T1000 (cell line): ENCODE results near the gene STARD13.
A peak's percentile ranks its signal among the peaks of the same experiment; 100 is the strongest.
"Not testable (repeated sequence)": the region's sequence is repeated elsewhere in the genome, so short reads cannot be mapped to it uniquely, and the experiment has no call there.

Experiments used
- DNase-seq: peaks from one replicate; lab custom pipeline; 2025; ENCODE audit warnings: mixed read lengths; lab: John Stamatoyannopoulos, UW

STARD13 gene

DNA sequence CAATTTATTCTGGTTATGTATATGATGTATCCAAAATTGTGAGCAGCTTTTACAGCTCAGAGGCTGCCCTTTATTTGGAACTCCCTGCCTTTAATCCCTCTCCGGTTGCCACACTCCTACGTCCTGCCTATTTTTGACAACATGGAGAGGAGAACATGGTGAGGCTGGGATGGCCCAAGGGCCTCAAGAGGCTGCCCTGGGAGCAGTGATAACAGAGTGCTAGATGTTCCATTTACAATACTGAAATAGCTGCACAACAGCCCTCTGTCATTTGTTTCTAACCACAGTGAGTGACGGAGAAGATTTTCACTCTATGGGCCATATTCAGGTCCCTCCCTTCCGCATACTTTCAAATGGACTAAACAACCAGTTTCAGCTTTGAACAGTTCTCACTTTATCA is 33.4 kb downstream of the STARD13 start:
- no peak for DNase-seq

DNA sequence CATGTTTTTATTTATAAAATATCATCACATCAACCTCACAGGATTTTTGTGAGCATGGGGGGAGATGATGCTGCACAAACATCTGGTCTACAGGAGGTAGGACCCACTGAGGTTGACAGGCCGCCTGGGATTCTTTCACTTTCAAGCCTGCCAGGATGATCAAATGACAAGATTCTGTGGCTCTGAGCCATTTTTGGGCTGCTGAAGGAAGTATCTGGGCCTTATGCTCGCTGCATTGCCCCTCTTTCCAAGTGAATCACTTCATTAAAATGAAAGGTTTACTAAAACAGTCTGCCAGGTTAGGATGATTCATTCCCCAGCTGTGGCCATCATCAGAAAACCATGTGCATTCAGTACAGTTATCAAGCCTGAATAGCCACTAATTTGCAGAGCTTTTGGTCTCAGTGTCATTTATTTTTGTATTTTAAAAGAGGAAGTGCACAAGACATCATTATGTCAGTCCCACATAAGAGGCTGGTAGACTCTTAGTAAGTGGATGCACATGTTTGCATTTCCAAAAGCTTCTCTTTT is 34.4 kb downstream of the STARD13 start:
- peak; percentile 34 for DNase-seq

DNA sequence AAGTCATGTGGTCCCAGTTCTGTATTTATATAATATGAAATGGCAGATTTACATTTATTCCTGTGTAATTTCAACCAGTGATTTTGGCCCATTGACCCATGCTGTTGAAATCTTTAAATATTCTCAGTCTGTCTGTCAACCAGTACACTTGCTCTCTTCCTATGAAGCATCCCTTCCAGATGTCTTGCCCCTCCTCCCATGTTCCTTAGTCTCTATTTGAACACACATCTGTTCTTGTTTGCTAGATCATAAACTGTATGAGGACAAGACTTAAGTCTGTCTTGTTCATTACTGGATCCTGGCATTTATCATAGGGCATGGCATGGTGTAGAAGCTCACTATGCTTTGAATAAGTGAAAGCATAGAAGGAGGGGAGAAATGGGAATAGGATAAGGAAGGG is 34.9 kb downstream of the STARD13 start:
- no peak for DNase-seq

DNA sequence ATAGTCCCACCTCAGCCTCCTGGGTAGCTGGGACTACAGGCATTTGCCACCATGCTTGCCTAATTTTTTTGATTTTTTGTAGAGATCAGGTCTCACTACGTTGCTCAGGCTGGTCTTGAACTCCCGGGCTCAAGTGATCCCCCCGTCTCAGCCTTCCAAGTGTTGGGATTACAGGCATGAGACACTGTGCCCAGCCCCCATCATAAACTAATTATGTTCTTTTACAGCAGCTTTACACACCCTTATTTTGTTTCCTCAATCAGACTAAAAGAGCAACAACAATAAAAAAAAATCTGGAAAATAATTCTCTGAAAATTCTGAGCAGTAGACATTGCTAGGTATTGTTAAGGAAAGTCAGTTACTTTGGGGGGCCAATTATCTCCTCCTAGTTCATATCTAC is 35.7 kb downstream of the STARD13 start:
- DNase-seq = no peak

DNA sequence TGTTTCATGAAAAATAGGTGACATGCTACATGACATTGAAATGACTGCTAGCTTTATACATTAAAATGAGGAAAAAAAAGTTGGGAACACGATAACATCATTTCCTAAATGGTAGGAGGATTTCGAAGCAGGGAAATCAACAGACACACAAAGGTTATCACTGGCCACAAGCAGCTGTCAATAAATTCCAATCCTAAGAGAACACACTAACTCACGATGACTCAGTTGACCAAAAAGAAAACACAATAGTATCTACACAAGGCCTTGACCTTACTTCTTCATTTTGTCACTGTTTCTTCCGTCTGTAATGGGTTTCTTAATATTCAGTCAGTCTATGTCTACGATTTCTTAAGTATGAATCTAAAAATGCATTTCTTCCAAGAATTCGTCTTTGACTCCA is 36.5 kb downstream of the STARD13 start:
- no peak for DNase-seq

DNA sequence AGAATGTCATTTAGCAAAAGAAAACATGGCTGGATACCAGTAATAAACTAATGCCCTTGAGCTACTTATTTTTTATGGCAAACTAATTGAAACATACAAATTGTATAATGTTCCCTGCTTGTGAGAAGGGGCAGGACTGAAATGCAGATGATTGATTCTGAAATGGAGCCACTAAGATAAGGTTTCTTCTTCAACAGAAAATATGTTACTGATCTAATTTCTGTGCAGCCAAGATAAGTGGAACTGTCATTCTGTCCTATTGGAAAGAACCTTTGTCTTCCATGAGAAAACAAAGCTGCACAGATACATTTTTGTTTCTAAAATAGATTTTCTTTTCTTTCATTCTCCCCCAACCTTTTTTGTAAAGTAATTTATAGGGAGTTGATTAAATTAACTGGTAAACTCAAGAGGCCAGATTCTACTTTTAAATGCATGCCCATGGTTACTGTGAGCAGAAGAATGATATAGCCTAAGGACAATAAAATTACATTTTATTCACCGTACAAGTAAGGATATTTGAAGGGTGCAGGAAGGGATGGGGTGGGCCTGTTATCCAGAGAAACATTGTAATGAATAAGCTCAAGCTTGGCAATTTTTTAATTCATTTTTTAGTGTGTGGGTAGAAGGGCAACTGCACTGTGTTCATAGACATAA is 39.9 kb downstream of the STARD13 start:
- DNase-seq = no peak

DNA sequence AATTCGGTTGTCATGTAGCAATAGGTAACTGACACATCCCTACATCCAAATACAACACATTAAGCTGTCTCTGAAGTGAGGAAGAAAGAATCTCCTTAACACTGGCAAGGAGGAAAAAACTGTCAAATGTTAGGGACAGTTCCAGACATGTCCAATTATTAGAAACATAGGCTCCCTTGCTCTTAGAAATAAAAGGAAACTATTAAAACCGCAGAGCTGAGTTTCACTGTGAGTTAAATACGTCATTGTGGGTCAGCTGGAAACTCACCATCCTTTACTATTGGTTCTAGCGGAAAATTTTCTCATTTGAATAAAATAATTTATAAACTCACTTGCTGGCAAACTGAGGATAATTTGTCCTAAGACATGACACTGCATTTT is 40.7 kb downstream of the STARD13 start:
- no peak for DNase-seq

DNA sequence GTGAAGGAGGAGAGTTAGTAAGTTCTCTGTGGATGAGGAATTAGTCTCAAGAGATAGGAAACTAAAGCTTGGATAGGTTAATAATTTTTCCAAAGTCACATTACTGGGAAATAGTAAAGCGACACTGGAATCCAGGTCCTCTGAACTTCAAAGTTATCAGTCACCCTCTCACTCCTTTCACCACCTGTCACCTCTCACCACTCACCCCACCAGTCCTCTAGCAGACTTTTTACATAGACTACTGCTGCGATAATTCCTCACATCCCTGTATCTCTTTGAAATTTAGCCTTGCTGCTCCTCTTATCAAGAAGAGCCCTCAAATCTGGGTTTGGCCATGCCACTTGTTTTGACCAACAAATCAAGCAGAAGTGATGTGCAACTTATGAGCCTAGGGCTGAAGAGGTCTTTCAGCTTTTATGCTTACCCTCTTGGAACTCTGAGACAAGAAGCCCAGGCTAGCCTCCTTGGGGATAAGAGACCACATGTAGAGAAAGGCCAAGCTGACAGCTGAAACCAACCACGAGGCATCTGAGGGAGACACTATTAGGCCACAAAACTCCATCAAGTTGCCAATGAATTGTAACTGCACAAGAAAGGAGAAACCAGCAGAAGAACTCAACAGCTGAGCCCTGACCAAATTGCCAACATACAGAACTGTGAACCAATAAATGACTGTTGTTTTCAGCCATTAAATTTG is 41.2 kb downstream of the STARD13 start:
- no peak for DNase-seq

DNA sequence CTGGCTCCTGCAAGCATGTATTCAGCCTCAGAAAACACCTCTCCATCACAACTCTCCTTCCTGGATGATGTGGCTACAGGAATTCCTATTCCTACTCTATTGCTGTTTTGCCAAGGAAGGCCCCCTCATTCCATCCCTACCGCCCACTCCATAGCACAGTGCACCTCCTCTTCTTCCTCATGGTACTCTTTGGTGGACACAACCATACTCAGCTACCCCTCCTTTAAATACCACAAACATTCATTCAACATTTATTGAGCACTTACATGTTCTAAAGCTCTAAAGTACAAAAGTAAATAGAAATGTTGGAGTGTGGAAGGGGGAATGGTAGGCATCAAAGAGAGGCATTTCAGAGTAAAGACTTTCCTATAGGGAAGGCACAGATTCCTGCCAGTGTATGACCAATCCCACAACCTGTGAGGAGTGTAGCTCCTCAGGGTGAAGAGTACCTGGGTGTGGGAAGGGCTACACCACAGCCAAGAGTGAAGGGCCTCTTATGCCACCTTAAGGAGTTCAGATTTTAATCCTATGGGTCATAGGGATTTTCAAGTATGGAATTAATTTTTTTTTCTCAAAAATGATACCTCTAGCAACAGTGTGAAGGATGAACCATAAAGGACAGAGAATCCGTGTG is 42.5 kb downstream of the STARD13 start:
- no peak for DNase-seq

DNA sequence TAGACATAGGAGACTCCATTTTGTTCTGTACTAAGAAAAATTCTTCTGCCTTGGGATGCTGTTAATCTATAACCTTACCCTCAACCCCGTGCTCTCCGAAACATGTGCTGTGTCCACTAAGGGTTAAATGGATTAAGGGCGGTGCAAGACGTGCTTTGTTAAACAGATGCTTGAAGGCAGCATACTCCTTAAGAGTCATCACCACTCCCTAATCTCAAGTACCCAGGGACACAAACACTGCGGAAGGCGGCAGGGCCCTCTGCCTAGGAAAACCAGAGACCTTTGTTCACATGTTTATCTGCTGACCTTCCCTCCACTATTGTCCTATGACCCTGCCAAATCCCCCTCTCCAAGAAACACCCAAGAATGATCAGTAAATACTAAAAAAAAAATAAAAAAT is 43.2 kb downstream of the STARD13 start:
- not testable (repeated sequence) for DNase-seq

DNA sequence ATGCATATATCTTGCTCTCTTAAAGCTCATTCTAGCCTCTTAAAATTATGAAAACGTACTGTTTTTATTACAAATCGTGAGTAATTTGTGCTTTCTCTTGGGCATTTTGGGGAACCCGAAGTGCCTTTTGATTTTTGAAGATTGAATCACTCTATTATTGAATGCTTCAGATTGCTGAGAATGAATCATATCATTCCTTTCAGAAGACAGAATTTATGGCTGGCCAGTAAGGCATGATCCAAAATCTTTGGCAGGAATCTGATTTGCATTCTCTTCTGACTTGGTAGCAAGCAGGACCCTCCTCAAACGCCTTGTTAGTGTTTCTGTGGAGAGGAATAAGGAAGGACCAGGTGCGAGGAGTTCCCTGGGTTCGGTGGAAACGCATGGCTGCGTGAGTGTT is 49.5 kb downstream of the STARD13 start:
- DNase-seq = no peak

DNA sequence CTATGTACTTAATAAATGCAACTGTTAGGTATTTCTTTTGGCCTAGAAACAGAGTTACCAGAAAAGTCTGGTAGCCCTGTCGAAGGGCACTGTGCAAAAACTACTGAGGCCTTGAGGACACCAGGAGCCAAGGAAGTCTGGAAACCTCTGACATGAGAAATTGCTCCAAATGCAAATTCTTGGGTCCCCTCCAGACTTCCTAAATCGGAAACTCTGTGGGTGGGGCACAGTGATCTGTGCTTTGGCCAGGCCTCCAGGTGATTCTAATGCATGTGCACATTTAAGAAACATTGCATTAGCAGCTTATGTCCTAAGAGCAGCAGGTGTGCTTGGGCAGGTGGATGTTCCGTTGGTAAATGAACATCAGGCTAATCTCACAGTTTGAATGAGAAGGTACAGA is 50.0 kb downstream of the STARD13 start:
- DNase-seq = no peak

DNA sequence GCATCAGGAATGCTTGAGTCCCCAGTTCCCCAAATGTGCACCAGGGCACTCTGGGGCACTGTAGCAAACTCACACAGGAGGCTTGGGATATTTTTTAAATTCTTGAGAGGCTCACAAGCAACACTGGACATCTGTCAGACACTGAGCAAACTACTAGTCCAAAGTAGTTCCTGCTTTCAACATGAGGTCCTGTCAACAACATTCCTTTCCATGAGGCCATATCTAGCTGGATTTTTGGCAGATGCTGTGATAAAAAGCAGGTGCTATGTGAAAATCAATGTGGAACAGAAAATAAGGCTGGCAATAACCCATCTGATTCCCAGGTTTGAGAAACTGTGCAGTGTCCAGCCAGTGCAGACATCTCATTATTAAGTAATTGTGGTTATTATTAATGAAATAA is 50.5 kb downstream of the STARD13 start:
- no peak for DNase-seq

DNA sequence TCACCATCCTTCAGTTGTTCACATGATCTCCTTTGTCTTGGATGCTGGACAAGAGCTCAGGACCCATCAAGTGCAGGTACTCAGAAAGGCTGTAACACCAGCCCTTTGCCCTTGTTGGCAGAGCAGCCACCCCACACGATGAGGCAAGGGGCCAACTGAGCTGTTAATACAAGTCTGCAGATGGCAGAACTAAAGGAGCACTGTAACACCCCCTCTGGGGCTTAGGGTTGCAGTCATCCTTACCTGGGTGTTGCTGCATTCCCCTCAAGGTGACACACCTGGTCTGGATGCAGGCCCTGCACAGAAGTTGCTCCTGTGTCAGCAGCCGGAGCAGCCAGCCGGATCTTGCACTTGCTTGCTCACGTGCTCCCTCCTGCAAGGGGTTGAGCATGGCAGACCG is 52.0 kb downstream of the STARD13 start:
- DNase-seq = no peak

DNA sequence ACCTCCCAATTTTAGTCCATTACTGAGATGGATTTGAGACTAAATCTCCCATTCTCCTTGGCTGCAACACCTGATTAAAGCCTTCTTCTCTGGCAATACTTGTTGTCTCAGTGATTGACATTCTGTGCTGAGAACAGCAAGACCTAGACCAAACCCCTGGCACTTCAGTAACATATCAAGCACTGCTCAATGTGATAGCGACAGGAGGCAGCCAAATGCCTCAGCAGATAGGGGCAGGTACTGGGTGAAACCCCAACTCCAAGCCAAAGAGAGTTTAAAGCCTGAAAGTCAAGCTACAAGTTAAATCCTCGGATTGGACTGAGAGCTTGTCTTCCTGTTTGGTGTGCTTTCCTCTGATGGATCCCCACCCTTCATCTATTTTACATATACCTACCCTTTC is 52.7 kb downstream of the STARD13 start:
- DNase-seq = no peak

DNA sequence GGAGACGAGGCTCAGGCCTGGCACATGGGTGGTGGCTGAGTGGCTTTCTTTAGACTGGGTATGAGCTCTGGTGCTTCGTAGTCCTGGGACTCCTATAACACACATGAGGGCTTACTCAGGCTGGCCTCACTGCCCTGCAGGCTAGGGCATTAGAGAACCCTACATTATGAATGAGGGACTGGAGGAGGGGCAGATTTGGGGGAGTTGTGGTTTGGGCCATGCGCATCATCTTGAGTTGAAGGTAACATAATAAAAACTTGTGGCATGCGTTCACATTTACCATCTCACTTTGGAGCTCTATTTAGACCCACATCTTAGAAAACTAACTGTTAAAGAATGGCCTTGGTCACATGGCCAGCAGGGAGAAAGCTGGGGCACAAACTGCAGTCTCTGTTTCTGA is 54.2 kb downstream of the STARD13 start:
- DNase-seq = no peak

DNA sequence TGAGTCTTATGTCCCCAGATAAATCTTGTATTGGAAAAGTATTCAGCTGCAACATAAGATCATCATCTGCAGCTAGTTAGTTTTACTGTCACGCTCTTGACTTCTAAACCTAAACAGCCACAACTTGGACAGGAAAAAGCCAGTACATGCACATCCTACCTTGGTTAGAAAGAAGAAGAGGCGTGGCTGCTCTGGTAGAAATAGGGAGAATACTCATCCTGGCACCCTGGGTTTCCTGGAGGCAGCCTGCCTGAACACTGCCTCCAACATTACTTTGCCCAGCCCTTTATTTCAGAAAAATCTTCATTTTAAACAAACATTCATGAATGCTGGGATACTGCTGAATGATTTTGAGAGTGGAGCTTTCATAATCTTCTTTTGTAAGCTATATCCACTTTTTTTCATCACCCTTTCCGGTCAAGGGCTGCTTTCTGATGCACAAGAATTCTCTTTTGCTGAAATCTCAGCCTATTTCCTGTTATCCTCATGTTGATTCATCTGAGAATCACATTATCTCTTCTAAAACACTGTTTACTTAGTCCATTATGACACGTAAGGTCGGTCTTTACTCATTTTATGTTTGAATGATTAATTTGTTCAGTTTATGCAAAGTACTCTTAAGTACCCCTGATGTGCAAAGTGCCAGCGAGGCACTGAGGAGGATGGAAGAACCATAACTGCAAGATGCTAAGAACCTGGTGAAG is 55.2 kb downstream of the STARD13 start:
- no peak for DNase-seq

DNA sequence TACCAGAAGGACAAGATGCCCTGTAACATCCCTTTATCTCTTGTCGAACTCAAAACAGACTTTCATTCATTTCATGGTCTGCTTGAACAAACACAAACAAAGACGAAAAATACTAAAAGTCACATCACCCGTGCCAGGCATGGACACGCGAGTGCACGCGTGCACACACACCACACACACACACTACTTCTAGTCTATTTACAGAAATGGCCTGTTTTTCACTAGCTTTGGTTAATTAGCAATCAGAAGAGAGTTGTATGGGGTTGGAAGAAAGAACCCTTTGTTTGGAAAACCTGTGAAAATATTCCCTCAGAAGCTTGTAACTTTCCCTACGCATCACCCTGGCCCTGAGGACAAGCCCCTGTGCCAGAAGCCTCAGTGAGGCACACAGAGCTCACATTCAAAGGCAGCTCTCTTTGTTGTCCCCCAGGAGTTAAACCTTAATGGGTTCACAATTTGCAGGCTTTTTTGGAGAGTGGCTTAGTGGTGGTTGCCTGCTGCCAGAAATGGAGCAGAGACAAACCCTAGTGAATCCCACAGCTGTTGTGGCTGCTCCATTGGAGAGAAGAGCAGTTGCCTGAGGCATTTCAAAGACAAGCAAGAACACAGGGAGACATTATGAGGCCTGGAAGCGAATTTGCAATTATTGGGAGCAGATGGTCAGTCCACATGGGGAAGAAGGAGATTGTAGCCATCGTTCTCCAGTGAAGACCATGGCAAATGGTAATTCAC is 55.9 kb downstream of the STARD13 start:
- DNase-seq = no peak

DNA sequence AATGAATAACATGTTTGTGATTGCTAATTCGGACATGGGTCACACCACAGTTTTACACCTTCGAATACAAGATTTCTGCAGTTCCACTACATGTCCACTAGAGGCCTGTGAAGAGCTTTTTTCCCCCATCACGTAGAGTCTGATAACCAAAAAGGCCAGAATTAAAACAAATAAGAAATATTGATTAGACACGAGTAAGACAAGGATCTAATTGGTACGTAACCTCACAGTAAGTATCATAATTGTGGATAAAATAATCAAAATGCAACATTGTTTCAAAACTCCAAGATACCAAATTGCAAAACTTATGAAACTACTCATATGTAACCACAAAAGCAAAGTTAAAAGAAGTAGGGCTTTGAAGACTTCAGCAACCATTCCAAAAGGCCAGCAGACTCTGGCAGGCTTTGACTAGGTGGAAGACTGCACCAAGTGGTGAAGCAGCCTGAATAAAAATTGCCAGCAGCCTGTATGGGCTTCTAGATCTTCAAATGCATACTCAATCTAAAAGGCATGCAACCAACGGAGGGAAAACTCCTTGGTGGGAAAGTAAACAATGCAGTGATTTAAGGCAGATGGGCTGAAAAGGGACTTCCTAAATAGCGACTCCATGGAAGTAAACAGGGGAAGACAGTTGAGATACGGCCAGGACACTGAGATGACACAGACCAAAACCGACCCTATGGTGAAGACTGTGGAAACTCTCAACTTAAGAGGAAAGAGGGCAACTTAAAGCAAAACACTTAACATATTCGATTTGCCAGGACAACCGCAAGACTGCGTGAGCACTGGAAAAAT is 56.7 kb downstream of the STARD13 start:
- DNase-seq = no peak

DNA sequence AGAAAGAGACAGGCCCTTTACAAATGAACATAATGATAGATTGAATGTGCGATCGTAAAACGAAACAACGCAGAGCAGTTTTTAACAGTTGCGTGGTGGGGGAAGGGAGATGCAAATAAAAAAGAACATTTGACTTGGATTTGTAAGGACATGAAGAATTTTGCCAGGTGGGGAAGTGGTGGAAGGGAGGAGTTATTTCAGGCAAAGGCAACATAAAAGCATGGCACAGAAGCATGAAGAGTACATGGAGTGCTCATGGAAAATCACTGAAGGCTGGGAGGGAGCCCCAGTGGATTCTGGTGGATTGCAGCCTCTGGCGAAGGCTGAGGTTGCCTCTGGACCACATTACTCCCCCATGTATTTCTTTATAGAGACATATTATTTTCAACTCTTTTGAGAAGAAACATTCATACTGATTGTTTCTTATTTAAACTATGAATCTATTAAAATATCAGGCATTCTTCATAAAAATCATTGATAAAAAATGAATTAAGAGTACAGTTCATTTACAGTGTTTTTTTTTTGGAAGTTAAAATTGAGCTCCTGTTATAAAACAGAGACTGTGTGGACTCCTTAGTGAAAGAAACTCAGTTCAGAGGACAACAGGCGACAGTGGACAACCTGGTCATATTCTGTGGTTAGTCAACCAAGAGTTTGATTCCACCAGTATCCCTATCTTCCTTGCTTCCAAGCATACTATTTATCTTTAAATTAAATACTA is 57.5 kb downstream of the STARD13 start:
- DNase-seq = no peak
